Body of pancreas (tissue), 4 donors: ENCODE measurements around the gene SIPA1L3.

Experiments
- CTCF ChIP-seq, 7 experiments: fragments of 450-650 bp in 4 of 7; fragments of 200-600 bp in 3 of 7; sonication (generic) in 3 of 7; IDR thresholded peaks; one replicate each; pipeline ENCODE4 v1.5.1; 2016 to 2019; ENCODE audit warnings: antibody characterized with exemption in 7 of 7
- POLR2A ChIP-seq, 3 donors: fragments of 450-650 bp; IDR thresholded peaks; one replicate each; pipeline ENCODE4 v1.6.1; 2016; ENCODE audit warnings: antibody characterized with exemption in 3 of 3, mild to moderate bottlenecking in 2 of 3

DNA sequence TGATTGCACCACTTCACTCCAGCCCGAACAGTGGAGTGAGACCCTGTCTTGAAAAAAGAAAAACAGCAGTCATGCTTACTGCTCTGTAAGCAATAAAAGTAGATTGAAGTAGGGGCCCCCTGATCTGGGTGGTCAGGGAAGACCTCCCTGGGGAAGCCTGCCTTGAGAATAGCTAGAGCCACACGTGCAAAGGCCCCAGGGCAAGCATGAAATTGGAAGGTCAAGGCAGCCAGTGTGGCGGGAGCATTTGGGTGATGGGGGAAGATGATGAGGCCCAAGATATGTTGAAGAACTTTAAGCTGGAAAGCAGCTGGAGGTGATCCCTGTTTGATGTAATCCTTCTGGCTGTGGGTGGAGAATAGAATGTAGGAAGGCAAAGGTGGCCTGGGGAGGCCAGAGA, 104.4 kb downstream of the SIPA1L3 start:
- TF ChIP-seq CTCF (IDR thresholded peaks at IDR 0.05) = no peak
- no peak for TF ChIP-seq POLR2A (IDR thresholded peaks at IDR 0.05)
